Neural progenitor cell (in vitro differentiated cells): ENCODE data around the gene PIK3C2B. TPM values are rescaled to one million over a fixed set of nuclear protein-coding genes. Genes with fewer than 3 reads are reported as not detected.
"Not testable (repeated sequence)": the region's sequence is repeated elsewhere in the genome, so short reads cannot be mapped to it uniquely, and the experiment has no call there.

Source experiments
- DNase-seq: peaks from one replicate; pipeline ENCODE4 v3.0.0-alpha.2; 2016; ENCODE audit warnings: low spot score
- H2AFZ ChIP-seq: fragments of 200-600 bp; sonication (generic); replicated peaks from 2 replicates; pipeline ENCODE4 v1.6.1; 2016; ENCODE audit warnings: antibody characterized with exemption
- H3F3A ChIP-seq: fragments of 200-600 bp; sonication (generic); 2 replicates; pipeline ENCODE4 v1.6.1; 2016; ENCODE audit warnings: antibody characterized with exemption, low read depth
- H3K27ac ChIP-seq: fragments of 200-600 bp; sonication (generic); 2 replicates; pipeline ENCODE4 v1.5.1; 2016; ENCODE audit warnings: mild to moderate bottlenecking
- H3K27me3 ChIP-seq: fragments of 200-600 bp; sonication (generic); 2 replicates; pipeline ENCODE4 v1.6.1; 2016; ENCODE audit warnings: mild to moderate bottlenecking, moderate library complexity
- H3K36me3 ChIP-seq: fragments of 200-600 bp; sonication (generic); 2 replicates; pipeline ENCODE4 v1.5.1; 2016
- H3K4me1 ChIP-seq: fragments of 200-600 bp; sonication (generic); 2 replicates; pipeline ENCODE4 v1.6.1; 2016; ENCODE audit warnings: mixed run types
- H3K4me2 ChIP-seq: fragments of 200-600 bp; sonication (generic); 2 replicates; pipeline ENCODE4 v1.6.1; 2016
- H3K4me3 ChIP-seq: fragments of 200-600 bp; sonication (generic); 2 replicates; pipeline ENCODE4 v1.5.1; 2016
- H3K79me2 ChIP-seq: fragments of 200-600 bp; sonication (generic); 2 replicates; pipeline ENCODE4 v1.6.1; 2016; ENCODE audit warnings: low read depth
- H3K9ac ChIP-seq: fragments of 200-600 bp; sonication (generic); 2 replicates; pipeline ENCODE4 v1.6.1; 2016
- H3K9me3 ChIP-seq: fragments of 200-600 bp; sonication (generic); 2 replicates; pipeline ENCODE4 v1.5.1; 2016; ENCODE audit warnings: low read depth
- H4K20me1 ChIP-seq: fragments of 200-600 bp; sonication (generic); 2 replicates; pipeline ENCODE4 v1.6.1; 2016; ENCODE audit warnings: low read depth
- H3K27ac Mint-ChIP-seq: 3 replicates; pipeline ENCODE4 v1.8.0; 2021; ENCODE audit warnings: mixed read lengths
- H3K27me3 Mint-ChIP-seq: 2 replicates; pipeline ENCODE4 v1.8.0; 2022; ENCODE audit warnings: low read depth, mild to moderate bottlenecking, inconsistent platforms, moderate library complexity, mixed read lengths; ENCODE audit not compliant: insufficient read depth
- H3K36me3 Mint-ChIP-seq: 3 replicates; pipeline ENCODE4 v1.8.0; 2021; ENCODE audit warnings: mixed read lengths
- H3K4me1 Mint-ChIP-seq: 3 replicates; pipeline ENCODE4 v1.8.0; 2021; ENCODE audit warnings: mixed read lengths
- H3K4me3 Mint-ChIP-seq: 3 replicates; pipeline ENCODE4 v1.8.0; 2021; ENCODE audit warnings: mild to moderate bottlenecking, moderate library complexity, mixed read lengths
- H3K9me3 Mint-ChIP-seq: 3 replicates; pipeline ENCODE4 v1.8.0; 2020; ENCODE audit warnings: mixed read lengths
- EZH2 ChIP-seq: fragments of 200-600 bp; sonication (generic); IDR thresholded peaks from 2 replicates; pipeline ENCODE4 v1.6.1; 2017; ENCODE audit warnings: antibody characterized with exemption, mild to moderate bottlenecking, moderate library complexity
- EZH2phosphoT487 ChIP-seq: fragments of 200-600 bp; sonication (generic); IDR thresholded peaks from 2 replicates; pipeline ENCODE4 v1.6.1; 2017; ENCODE audit warnings: antibody characterized with exemption
- total RNA-seq: library from RNA; depleted of rRNA; stranded (reverse); fragments of >200 nt; gene quantifications from 2 replicates; pipeline ENCODE4 v1.2.3, GENCODE V29; 2015; ENCODE audit warnings: low replicate concordance
- TF ChIP-seq, protein P1 (sequence below): fragments of 200-600 bp; sonication (generic); IDR thresholded peaks from 2 replicates; pipeline ENCODE4 v1.5.1; 2017; ENCODE audit warnings: antibody characterized with exemption, mild to moderate bottlenecking

PIK3C2B gene
- total RNA-seq, 1 donor from 2014 or later: 20.7 TPM

DNA sequence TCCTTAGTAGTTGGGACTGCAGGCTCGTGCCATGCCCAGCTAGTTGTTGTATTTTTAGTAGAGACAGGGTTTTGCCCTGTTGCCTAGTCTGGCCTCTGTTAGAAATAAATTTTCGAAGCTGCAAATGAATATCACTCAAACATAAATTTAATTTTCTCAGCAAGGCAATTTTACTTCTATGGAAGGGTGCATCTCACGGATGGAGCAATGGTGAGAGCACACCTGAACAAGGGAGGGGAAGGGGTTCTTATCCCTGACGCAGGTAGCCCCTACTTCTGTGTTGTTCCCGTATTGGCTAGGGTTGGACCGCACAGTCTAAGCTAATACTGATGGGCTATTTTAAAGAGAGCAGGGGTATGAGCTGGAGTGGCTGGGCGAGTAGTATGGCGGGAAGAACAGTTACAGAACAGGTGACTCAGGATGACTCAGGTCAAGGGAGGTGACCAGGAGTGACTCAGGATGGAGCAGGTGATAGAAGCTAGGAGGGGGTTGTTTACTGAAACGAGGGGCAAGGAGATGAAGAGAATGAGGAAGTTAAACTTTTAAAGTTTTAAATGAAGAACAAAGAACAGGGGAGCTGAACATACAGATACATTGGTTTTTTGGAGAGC, 29.1 kb upstream of the PIK3C2B start:
- Mint-ChIP-seq H3K9me3 (peaks cover 2% of the 10 kb centered on the region), H3K27ac (no peak overlapping the region), H3K4me3 (no peak overlapping the region), H3K27me3 (peaks cover 3% of the 10 kb centered on the region), H3K36me3 (peaks cover 33% of the 10 kb centered on the region), H3K4me1 (no peaks in the 10 kb centered on the region)
- H3K79me2 ChIP-seq: peaks cover 72% of the 10 kb centered on the region
- H3F3A ChIP-seq: no peaks in the 10 kb centered on the region
- no peaks in the 10 kb centered on the region for H3K27me3 ChIP-seq
- no peak overlapping the region for H3K9ac ChIP-seq
- DNase-seq: no peak
- H4K20me1 ChIP-seq: peaks cover 55% of the 10 kb centered on the region
- H3K4me2 ChIP-seq: no peak overlapping the region
- no peaks in the 10 kb centered on the region for H3K9me3 ChIP-seq
- H3K36me3 ChIP-seq: peaks cover 4% of the 10 kb centered on the region
- no peaks in the 10 kb centered on the region for H3K4me1 ChIP-seq
- TF ChIP-seq EZH2 (no peak), EZH2phosphoT487 (no peak)
- TF ChIP-seq, protein P1, sequence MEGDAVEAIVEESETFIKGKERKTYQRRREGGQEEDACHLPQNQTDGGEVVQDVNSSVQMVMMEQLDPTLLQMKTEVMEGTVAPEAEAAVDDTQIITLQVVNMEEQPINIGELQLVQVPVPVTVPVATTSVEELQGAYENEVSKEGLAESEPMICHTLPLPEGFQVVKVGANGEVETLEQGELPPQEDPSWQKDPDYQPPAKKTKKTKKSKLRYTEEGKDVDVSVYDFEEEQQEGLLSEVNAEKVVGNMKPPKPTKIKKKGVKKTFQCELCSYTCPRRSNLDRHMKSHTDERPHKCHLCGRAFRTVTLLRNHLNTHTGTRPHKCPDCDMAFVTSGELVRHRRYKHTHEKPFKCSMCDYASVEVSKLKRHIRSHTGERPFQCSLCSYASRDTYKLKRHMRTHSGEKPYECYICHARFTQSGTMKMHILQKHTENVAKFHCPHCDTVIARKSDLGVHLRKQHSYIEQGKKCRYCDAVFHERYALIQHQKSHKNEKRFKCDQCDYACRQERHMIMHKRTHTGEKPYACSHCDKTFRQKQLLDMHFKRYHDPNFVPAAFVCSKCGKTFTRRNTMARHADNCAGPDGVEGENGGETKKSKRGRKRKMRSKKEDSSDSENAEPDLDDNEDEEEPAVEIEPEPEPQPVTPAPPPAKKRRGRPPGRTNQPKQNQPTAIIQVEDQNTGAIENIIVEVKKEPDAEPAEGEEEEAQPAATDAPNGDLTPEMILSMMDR: no peak
- H3K4me3 ChIP-seq: no peak overlapping the region
- H2AFZ ChIP-seq: no peak overlapping the region
- no peak overlapping the region for H3K27ac ChIP-seq

DNA sequence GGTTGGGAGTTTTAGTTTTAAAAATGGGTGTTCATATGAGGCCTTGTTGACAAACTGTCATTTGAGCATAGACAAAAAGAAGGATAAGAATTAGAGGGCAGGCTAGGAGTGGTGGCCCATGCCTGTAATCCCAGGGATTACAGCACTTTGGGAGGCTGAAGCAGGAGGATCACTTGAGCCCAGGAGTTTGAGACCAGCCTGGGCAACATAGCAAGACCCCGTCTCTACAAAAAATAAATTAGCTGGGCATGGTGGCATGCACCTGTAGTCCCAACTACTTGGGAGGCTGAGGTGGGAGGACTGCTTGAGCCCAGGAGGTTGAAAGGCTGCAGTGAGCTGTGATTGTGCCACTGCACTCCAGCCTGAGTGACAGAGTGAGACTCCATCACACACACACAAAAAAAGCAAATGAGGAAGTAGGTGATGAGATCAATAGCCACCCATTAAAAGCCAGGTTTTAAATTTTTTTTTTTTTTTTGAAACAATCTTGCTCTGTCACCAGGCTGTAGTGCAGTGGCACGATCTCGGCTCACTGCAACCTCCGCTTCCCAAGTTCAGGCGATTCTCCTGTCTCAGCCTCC, 27.4 kb upstream of the PIK3C2B start:
- Histone ChIP-seq H4K20me1 (peaks cover 62% of the 10 kb centered on the region), H3K79me2 (peaks cover 89% of the 10 kb centered on the region)
- H3K4me1 Mint-ChIP-seq, H3K4me2 ChIP-seq, H3K4me3 Mint-ChIP-seq, H3K27me3 Mint-ChIP-seq, H3K27me3 ChIP-seq, DNase-seq, H3K4me1 ChIP-seq, H3K9me3 Mint-ChIP-seq, H3K27ac Mint-ChIP-seq, H3K36me3 ChIP-seq, H3F3A ChIP-seq, H3K27ac ChIP-seq, H3K9ac ChIP-seq, H3K4me3 ChIP-seq, H3K9me3 ChIP-seq, H2AFZ ChIP-seq: not testable (repeated sequence)
- H3K36me3 Mint-ChIP-seq: peaks cover 31% of the 10 kb centered on the region

GRCh38 chr1:204520834-204521709, 26.5 kb upstream of the PIK3C2B start:
- Histone ChIP-seq H3K9ac (no peak overlapping the region), H3K9me3 (no peaks in the 10 kb centered on the region), H4K20me1 (peaks cover 58% of the 10 kb centered on the region), H2AFZ (no peak overlapping the region), H3K36me3 (no peaks in the 10 kb centered on the region), H3K79me2 (peaks cover 97% of the 10 kb centered on the region), H3K4me2 (no peak overlapping the region), H3K27ac (peak overlapping the region; percentile 37), H3K27me3 (no peaks in the 10 kb centered on the region), H3F3A (no peaks in the 10 kb centered on the region), H3K4me3 (no peak overlapping the region), H3K4me1 (peaks cover 3% of the 10 kb centered on the region)
- Mint-ChIP-seq H3K27me3 (peaks cover 3% of the 10 kb centered on the region), H3K36me3 (peaks cover 32% of the 10 kb centered on the region), H3K4me1 (peaks cover 7% of the 10 kb centered on the region), H3K4me3 (no peak overlapping the region), H3K9me3 (peaks cover 2% of the 10 kb centered on the region), H3K27ac (no peak overlapping the region)
- no peak for DNase-seq
- TF ChIP-seq EZH2 (no peak), EZH2phosphoT487 (no peak)
- TF ChIP-seq, protein P1: no peak

DNA sequence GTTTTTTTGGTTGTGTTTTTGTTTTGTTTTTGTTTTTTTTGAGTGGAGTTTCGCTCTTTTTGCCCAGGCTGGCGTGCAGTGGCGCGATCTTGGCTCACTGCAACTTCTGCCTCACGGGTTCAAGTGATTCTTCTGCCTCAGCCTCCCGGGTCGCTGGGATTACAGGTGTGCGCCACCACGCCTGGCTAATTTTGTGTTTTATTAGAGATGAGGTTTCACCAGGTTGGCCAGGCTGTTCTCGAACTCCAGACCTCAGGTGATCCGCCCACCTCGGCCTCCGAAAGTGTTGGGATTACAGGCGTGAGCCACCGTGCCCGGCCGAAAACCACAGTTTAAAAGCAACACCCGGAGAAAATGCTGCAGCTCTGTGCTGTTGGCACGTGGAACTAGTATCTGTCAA, 22.8 kb upstream of the PIK3C2B start:
- Histone ChIP-seq H3F3A (peaks cover 12% of the 10 kb centered on the region), H3K79me2 (peaks cover 62% of the 10 kb centered on the region), H3K4me2 (peak overlapping the region; percentile 79), H4K20me1 (peaks cover 35% of the 10 kb centered on the region), H3K4me3 (peak overlapping the region; percentile 88)
- not testable (repeated sequence) for H3K4me3 Mint-ChIP-seq, H3K9ac ChIP-seq, H3K9me3 ChIP-seq, H3K27me3 ChIP-seq, H3K4me1 ChIP-seq, H3K9me3 Mint-ChIP-seq, H2AFZ ChIP-seq, H3K4me1 Mint-ChIP-seq, H3K27ac Mint-ChIP-seq, H3K27ac ChIP-seq, H3K27me3 Mint-ChIP-seq, H3K36me3 ChIP-seq, DNase-seq
- peaks cover 22% of the 10 kb centered on the region for H3K36me3 Mint-ChIP-seq
